GM12801 (cell line): ENCODE data around the gene POLR3F.

Experiments used
- CTCF ChIP-seq: IDR thresholded peaks from one replicate; pipeline ENCODE4 v1.5.1; 2011; ENCODE audit warnings: control low read depth; ENCODE audit not compliant: insufficient read length; ENCODE audit errors: extremely low read depth

The POLR3F gene, protein sequence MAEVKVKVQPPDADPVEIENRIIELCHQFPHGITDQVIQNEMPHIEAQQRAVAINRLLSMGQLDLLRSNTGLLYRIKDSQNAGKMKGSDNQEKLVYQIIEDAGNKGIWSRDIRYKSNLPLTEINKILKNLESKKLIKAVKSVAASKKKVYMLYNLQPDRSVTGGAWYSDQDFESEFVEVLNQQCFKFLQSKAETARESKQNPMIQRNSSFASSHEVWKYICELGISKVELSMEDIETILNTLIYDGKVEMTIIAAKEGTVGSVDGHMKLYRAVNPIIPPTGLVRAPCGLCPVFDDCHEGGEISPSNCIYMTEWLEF

DNA sequence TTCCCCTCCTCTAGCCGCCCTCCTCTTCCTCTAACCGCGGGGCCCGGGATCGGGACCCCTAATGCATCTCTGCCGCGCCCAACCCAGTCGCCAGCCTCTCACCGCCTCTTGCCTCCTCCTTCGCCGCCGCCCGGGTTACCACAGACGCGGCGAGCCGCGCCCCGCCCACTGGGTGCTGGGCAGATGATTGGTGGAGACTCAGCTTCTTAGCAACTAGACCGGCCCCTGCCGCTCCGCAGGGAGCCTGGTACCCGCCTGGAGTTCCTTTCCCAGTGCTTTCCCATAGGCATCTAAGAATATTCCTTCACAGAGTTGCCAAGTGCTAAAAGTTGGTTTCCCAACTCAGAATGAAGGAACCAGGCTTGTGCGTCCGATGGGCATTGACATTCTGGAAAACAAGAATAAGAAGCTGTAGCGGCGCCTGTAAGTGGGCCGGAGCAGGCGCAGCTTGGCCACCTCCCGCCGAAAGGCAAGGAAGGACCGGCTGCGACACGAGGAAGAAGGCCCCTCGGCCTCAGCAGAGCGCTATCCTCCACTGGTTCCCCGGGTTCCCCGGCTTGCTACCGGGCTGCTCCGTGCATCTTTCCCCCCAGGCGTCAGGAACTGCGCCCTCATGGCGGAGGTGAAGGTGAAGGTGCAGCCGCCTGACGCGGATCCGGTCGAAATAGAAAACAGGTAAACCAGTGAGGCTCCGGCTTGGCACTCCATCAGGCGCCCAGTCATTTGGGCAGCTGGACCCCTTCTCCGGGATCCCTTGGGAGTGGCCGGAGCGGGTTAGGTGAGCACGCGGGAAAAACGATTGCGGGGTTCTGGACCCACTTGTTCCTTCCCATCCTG is at the start of gene POLR3F, which contains the start of gene DZANK1:
POLR3F (plus strand) TSS at position 497 of the 837 bp plus-strand sequence; CDS start at position 614, 117 bp downstream.
DZANK1 (minus strand) TSS at position 137 of the 837 bp plus-strand sequence. CDS start 1,672 bp downstream, outside the sequence.
- TF ChIP-seq CTCF, result no peak

DNA sequence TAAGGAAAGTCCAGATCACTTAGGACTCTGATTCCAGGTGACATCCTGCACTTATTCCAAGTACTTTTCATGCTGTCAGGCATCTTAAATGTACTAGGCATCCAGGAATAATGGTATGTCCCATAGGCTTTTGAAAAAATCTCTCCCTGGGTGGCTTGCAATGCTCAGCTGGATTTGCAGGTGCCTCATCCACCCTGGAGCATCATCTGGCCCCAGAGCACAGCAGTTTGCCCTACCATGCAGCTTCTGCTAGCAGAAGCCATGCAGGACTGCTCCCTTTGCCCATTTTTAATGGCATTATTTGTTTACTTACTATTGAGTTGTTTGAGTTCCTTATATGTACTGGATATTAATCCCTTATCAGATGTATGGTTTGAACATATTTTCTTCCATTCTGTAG is 45.6 kb upstream of the POLR3F start:
- no peak for TF ChIP-seq CTCF

DNA sequence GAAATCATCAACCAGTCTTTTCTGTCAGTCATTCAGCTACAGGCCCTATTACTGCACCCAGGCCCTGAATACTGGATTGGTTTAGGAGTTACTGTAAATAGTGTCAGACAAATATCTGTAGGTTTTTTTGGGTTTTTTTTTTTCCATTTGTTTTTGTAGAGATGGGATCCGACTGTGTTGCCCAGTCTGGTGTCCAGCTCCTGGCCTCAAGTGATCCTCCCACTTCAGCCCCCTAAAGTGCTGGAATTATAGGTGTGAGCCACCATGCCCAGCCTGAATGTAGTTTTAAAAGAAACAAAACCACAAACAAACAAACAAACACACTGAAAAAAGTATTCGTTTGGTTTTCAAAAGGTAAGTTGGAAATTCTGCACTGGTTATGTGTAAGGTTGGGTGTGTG is 40.0 kb upstream of the POLR3F start:
- no peak for TF ChIP-seq CTCF

- no peak for TF ChIP-seq CTCF
Measured at GRCh38 chr20:18428490-18429173, 38.6 kb upstream of the POLR3F start.

DNA sequence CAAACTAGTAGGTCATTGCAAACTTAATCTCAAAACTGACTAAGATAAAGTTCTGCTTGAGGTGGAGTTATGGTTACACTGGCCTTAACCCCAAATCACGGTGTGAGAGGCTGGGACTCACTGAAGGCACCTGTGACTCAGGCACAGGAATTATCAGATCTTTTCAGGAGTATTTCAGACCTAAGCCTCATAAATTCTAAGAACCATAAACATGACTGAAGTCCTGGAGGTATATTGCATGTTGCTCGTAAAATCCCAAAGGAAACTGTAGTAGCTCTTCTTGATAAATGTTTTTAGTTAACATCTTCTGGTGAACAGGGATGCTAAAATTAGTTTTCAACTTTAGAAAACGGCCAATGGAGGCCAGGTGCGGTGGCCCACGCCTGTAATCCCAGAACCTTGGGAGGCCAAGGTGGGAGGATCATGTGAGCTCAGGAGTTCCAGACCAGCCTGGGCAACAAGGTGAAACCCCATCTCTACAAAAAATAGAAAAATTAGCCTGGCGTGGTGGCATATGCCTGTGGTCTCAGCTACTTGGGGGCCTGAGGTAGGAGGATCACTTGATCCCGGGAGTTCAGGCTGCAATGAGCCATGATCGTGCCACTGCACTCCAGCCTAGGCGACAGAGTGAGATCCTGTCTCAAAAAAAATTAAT is 36.9 kb upstream of the POLR3F start:
- no peak for TF ChIP-seq CTCF

- no peak for TF ChIP-seq CTCF
Measured at GRCh38 chr20:18431206-18431605, 36.0 kb upstream of the POLR3F start.

- TF ChIP-seq CTCF, result no peak
Measured at GRCh38 chr20:18436847-18437246, 30.3 kb upstream of the POLR3F start.
